ENCODE results near the gene CARD11. TPM values are rescaled to one million over a fixed set of nuclear protein-coding genes. Genes with fewer than 3 reads are reported as not detected.

Gene CARD11
- total RNA-seq, 1 donor from 2014 or later: 1.4 TPM

DNA sequence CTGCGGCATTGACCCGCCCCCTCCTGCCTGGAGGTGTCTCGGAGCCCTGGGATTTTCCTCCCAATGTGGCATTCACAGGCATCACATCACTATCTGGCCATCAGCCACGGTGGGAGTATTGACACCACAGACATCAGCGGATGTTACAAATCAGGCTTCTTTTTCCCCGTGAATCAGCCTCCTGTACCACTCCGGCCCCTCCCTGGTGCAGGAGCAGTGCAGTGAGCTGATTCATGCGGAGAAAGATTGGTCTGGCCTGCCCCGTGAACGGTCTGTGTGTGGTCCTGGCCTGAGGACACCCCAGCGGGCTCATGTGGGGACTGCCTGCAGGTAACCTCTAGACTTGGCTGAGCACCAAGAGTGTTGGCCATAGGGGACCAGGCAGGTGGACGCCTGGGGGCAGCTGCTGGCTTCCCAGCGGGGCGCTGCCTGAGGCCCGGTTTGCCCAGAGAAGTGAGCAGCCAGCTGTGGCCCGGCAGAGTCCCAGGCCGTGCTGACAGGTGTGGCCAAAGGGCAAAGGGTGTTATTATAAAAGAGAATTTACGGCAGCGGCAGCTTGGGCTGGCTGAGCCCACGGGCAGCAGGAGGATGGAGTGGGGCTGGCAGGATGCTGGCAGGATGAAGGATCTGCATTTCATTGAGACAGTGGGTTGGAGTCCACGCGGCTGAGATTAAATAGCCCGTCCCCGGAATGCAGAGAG, 167.5 kb downstream of the CARD11 start:
- DNase-seq: no peak
- H3K9me3 Mint-ChIP-seq (ENCODE audit: unreplicated experiment): peaks cover 31% of the 10 kb centered on the region
- no peaks in the 10 kb centered on the region for H3K36me3 Mint-ChIP-seq (ENCODE audit: unreplicated experiment)
- H3K27me3 Mint-ChIP-seq (ENCODE audit: unreplicated experiment): peaks cover 39% of the 10 kb centered on the region
- peak overlapping the region; percentile 72 for H3K27ac Mint-ChIP-seq (ENCODE audit: unreplicated experiment)
- TF ChIP-seq, protein P1, sequence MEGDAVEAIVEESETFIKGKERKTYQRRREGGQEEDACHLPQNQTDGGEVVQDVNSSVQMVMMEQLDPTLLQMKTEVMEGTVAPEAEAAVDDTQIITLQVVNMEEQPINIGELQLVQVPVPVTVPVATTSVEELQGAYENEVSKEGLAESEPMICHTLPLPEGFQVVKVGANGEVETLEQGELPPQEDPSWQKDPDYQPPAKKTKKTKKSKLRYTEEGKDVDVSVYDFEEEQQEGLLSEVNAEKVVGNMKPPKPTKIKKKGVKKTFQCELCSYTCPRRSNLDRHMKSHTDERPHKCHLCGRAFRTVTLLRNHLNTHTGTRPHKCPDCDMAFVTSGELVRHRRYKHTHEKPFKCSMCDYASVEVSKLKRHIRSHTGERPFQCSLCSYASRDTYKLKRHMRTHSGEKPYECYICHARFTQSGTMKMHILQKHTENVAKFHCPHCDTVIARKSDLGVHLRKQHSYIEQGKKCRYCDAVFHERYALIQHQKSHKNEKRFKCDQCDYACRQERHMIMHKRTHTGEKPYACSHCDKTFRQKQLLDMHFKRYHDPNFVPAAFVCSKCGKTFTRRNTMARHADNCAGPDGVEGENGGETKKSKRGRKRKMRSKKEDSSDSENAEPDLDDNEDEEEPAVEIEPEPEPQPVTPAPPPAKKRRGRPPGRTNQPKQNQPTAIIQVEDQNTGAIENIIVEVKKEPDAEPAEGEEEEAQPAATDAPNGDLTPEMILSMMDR (IDR thresholded peaks at IDR 0.05; ENCODE audit: partially characterized antibody, unreplicated experiment): no peak
- H3K4me3 Mint-ChIP-seq (ENCODE audit: unreplicated experiment): no peak overlapping the region
- peaks cover 51% of the 10 kb centered on the region for H3K4me1 Mint-ChIP-seq (ENCODE audit: low read depth, unreplicated experiment)

DNA sequence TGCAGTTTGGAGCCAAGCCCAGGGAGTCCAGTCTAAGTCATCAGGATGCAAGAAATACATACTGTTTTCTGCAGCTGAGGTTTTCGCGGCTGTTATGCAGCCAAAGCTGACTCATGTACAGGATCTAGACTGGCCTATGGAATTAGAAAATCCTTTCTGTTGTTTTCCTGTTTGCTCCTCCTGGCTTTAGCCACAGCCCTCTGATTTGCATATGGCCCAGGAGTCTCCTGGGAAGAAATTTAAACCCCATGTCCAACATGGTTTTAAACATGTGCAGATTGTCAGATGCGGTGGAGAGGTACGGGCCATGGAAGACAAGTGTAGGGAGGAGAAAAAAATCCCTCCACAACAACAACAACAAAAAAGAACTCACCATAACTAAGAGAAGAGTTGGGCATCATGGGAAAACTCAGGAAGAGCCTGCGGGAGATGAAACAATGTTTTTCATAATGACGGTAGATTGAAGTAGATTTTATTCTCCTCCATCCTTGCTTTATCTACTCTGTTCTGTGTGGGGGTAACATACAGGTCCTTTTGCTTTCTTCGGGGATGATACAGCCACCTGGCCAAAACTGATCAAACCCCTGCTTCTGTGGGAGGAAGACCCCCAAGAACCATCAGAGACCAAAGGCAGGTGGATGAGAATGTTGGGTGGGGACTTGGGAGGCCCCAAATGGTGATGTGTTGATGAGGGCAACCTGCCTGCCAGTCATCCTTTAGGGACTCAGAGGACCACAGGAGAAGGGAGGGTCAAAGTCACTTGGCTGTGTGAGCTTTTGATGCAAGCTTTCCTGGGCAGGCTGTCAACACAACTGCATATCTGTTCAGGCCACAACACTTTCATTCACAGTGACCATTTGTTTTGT, 169.7 kb downstream of the CARD11 start:
- peak overlapping the region; percentile 98 for H3K27ac Mint-ChIP-seq (ENCODE audit: unreplicated experiment)
- H3K9me3 Mint-ChIP-seq (ENCODE audit: unreplicated experiment): peaks cover 17% of the 10 kb centered on the region
- peak overlapping the region; percentile 6 for H3K4me3 Mint-ChIP-seq (ENCODE audit: unreplicated experiment)
- H3K27me3 Mint-ChIP-seq (ENCODE audit: unreplicated experiment): peaks cover 24% of the 10 kb centered on the region
- peaks cover 36% of the 10 kb centered on the region for H3K4me1 Mint-ChIP-seq (ENCODE audit: low read depth, unreplicated experiment)
- H3K36me3 Mint-ChIP-seq (ENCODE audit: unreplicated experiment): no peaks in the 10 kb centered on the region
- TF ChIP-seq, protein P1 (IDR thresholded peaks at IDR 0.05; ENCODE audit: partially characterized antibody, unreplicated experiment): no peak
- no peak for DNase-seq

DNA sequence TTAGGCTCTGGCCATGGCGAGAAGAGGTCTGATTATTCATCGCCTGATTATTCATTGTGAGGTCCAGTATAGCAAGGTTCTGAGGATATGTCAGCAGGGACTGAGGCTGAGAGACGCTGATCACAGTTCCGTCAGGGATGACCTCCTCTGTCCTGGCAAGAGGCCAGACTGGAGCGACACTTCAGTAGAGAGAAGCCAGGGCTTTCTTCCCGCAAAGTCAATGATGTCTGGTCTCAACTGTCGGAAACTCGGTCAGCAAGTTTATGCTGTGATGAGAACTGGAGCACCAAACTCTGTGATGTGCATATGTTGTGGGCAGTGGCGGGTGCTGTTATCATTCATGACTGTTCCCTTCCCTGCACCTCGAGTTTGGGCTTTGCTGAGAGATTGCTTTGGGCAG, 170.5 kb downstream of the CARD11 start:
- Mint-ChIP-seq H3K9me3 (ENCODE audit: unreplicated experiment) (peaks cover 11% of the 10 kb centered on the region), H3K4me1 (ENCODE audit: low read depth, unreplicated experiment) (peaks cover 30% of the 10 kb centered on the region), H3K27ac (ENCODE audit: unreplicated experiment) (peak overlapping the region; percentile 21), H3K36me3 (ENCODE audit: unreplicated experiment) (no peaks in the 10 kb centered on the region), H3K27me3 (ENCODE audit: unreplicated experiment) (peaks cover 20% of the 10 kb centered on the region), H3K4me3 (ENCODE audit: unreplicated experiment) (peak overlapping the region; percentile 6)
- DNase-seq: no peak
- TF ChIP-seq, protein P1 (IDR thresholded peaks at IDR 0.05; ENCODE audit: partially characterized antibody, unreplicated experiment): no peak

GRCh38 chr7:2872296-2872874, 171.3 kb downstream of the CARD11 start:
- peaks cover 11% of the 10 kb centered on the region for H3K9me3 Mint-ChIP-seq (ENCODE audit: unreplicated experiment)
- peak overlapping the region; percentile 11 for H3K4me3 Mint-ChIP-seq (ENCODE audit: unreplicated experiment)
- H3K4me1 Mint-ChIP-seq (ENCODE audit: low read depth, unreplicated experiment): peaks cover 30% of the 10 kb centered on the region
- peak overlapping the region; percentile 3 for H3K27ac Mint-ChIP-seq (ENCODE audit: unreplicated experiment)
- TF ChIP-seq, protein P1 (IDR thresholded peaks at IDR 0.05; ENCODE audit: partially characterized antibody, unreplicated experiment): no peak
- H3K27me3 Mint-ChIP-seq (ENCODE audit: unreplicated experiment): peaks cover 18% of the 10 kb centered on the region
- H3K36me3 Mint-ChIP-seq (ENCODE audit: unreplicated experiment): no peaks in the 10 kb centered on the region
- no peak for DNase-seq
